Chondrocyte (in vitro differentiated cells): ENCODE data around the gene AK4. TPM values are rescaled to one million over a fixed set of nuclear protein-coding genes. Genes with fewer than 3 reads are reported as not detected.
A peak's percentile ranks its signal among the peaks of the same experiment; 100 is the strongest.
"Not testable (repeated sequence)": the region's sequence is repeated elsewhere in the genome, so short reads cannot be mapped to it uniquely, and the experiment has no call there.

Experiments used
- DNase-seq: peaks from one replicate; pipeline ENCODE4 v3.0.0; 2021; ENCODE audit warnings: mixed read lengths, low spot score
- H3K27ac Mint-ChIP-seq: one replicate; pipeline ENCODE4 v1.8.0; 2021; ENCODE audit warnings: mild to moderate bottlenecking, moderate library complexity, mixed read lengths; ENCODE audit not compliant: unreplicated experiment
- H3K27me3 Mint-ChIP-seq: 2 replicates; pipeline ENCODE4 v1.8.0; 2021; ENCODE audit warnings: low read depth, mixed read lengths
- H3K36me3 Mint-ChIP-seq: 2 replicates; pipeline ENCODE4 v1.8.0; 2021; ENCODE audit warnings: low read depth, mixed read lengths
- H3K4me1 Mint-ChIP-seq: 2 replicates; pipeline ENCODE4 v1.8.0; 2021; ENCODE audit warnings: low read depth, mild to moderate bottlenecking, mixed read lengths
- H3K4me3 Mint-ChIP-seq: one replicate; pipeline ENCODE4 v1.8.0; 2021; ENCODE audit warnings: mild to moderate bottlenecking, moderate library complexity, mixed read lengths; ENCODE audit not compliant: unreplicated experiment
- H3K9me3 Mint-ChIP-seq: 2 replicates; pipeline ENCODE4 v1.8.0; 2021; ENCODE audit warnings: low read depth, mixed read lengths
- total RNA-seq: library from RNA; stranded (reverse); gene quantifications from 3 replicates; pipeline ENCODE4 v1.2.1, GENCODE V29; 2021
- TF ChIP-seq, protein P1 (sequence below): fragments of 200-600 bp; sonication (generic); IDR thresholded peaks from 2 replicates; pipeline ENCODE4 v1.5.0; 2021; ENCODE audit warnings: antibody characterized with exemption, mild to moderate bottlenecking, moderate library complexity

Gene AK4
- total RNA-seq, 1 donor from 2014 or later, result 87.9 TPM

- peaks cover 29% of the 10 kb centered on the region for H3K4me1 Mint-ChIP-seq
- TF ChIP-seq, protein P1, sequence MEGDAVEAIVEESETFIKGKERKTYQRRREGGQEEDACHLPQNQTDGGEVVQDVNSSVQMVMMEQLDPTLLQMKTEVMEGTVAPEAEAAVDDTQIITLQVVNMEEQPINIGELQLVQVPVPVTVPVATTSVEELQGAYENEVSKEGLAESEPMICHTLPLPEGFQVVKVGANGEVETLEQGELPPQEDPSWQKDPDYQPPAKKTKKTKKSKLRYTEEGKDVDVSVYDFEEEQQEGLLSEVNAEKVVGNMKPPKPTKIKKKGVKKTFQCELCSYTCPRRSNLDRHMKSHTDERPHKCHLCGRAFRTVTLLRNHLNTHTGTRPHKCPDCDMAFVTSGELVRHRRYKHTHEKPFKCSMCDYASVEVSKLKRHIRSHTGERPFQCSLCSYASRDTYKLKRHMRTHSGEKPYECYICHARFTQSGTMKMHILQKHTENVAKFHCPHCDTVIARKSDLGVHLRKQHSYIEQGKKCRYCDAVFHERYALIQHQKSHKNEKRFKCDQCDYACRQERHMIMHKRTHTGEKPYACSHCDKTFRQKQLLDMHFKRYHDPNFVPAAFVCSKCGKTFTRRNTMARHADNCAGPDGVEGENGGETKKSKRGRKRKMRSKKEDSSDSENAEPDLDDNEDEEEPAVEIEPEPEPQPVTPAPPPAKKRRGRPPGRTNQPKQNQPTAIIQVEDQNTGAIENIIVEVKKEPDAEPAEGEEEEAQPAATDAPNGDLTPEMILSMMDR, result no peak
- no peak overlapping the region for H3K4me3 Mint-ChIP-seq
- no peak overlapping the region for H3K27ac Mint-ChIP-seq
- H3K9me3 Mint-ChIP-seq, result peaks cover 4% of the 10 kb centered on the region
- no peaks in the 10 kb centered on the region for H3K27me3 Mint-ChIP-seq
- no peak for DNase-seq
- no peaks in the 10 kb centered on the region for H3K36me3 Mint-ChIP-seq
Measured at GRCh38 chr1:65109487-65109886, 38.5 kb upstream of the AK4 start.

- DNase-seq, result no peak
Measured at GRCh38 chr1:65112811-65113210, 35.2 kb upstream of the AK4 start.

GRCh38 chr1:65113298-65113697, 34.7 kb upstream of the AK4 start:
- H3K4me1 Mint-ChIP-seq, result peaks cover 26% of the 10 kb centered on the region
- no peak for DNase-seq
- TF ChIP-seq, protein P1, result no peak

More at GRCh38 chr1:65112811-65113210, 35.2 kb upstream of the AK4 start:
- Mint-ChIP-seq H3K27ac (no peak overlapping the region), H3K4me1 (peaks cover 26% of the 10 kb centered on the region), H3K36me3 (no peaks in the 10 kb centered on the region), H3K27me3 (no peaks in the 10 kb centered on the region), H3K9me3 (peaks cover 4% of the 10 kb centered on the region), H3K4me3 (no peak overlapping the region)
- TF ChIP-seq, protein P1, result no peak

DNA sequence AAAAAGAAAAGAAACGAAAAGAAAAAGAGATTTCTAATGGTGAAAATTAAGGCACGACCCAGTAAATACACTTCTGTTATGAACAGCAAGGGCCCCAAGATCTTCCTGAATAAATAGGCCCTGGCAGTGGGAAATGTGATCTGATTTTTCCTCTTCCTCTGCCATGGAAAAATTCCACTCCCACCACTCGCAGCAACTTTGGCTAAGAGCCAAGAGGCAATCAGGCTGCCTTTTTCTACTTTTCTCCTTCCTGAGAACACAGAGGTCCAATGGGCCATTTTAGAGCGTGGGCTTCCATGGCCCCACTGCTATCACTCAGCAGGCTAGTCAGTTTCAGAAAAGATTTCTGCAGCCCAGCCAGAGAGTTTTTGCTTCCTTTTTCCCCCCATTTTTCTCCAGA, 33.7 kb upstream of the AK4 start:
- Mint-ChIP-seq H3K27ac (peak overlapping the region; percentile 88), H3K4me3 (no peak overlapping the region)

More at GRCh38 chr1:65113298-65113697, 34.7 kb upstream of the AK4 start:
- Mint-ChIP-seq H3K4me3 (no peak overlapping the region), H3K27ac (no peak overlapping the region), H3K27me3 (no peaks in the 10 kb centered on the region), H3K36me3 (no peaks in the 10 kb centered on the region), H3K9me3 (peaks cover 4% of the 10 kb centered on the region)

DNA sequence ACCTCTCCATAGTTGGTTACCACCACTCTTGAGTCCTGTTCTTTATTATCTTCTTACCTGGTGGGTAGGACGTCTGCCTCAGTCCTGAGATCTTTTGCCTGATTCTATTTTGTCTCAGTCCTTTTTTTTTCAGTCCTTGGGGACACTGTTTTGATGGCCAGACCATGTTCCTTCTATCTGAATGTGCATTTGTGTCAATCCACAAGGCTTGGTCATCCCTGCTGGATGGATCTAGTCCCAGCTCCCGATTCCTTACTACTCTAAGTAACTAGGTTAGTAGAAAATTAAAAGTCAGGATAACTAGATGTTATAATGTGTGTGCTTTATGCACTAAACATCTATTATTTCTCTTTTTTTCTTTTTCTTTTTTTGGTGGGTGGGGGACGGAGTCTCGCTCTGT, 28.1 kb upstream of the AK4 start:
- DNase-seq, result no peak
- TF ChIP-seq, protein P1, result no peak
- Mint-ChIP-seq H3K9me3 (peaks cover 4% of the 10 kb centered on the region), H3K36me3 (no peaks in the 10 kb centered on the region), H3K4me3 (no peak overlapping the region), H3K27ac (peak overlapping the region; percentile 28), H3K27me3 (no peaks in the 10 kb centered on the region), H3K4me1 (peaks cover 27% of the 10 kb centered on the region)

More for the DNA sequence above, 33.7 kb upstream of the AK4 start:
- DNase-seq, result no peak
- H3K27me3 Mint-ChIP-seq, result no peaks in the 10 kb centered on the region
- H3K9me3 Mint-ChIP-seq, result peaks cover 4% of the 10 kb centered on the region
- H3K4me1 Mint-ChIP-seq, result peaks cover 29% of the 10 kb centered on the region
- no peaks in the 10 kb centered on the region for H3K36me3 Mint-ChIP-seq
- TF ChIP-seq, protein P1, result no peak

GRCh38 chr1:65129104-65129503, 18.9 kb upstream of the AK4 start:
- H3K9me3 Mint-ChIP-seq, H3K27ac Mint-ChIP-seq, H3K4me1 Mint-ChIP-seq, H3K36me3 Mint-ChIP-seq, H3K27me3 Mint-ChIP-seq, H3K4me3 Mint-ChIP-seq, DNase-seq: not testable (repeated sequence)
